Measurements from ENCODE around the gene ZDHHC14. TPM values are rescaled to one million over a fixed set of nuclear protein-coding genes. Genes with fewer than 3 reads are reported as not detected.

ZDHHC14 gene
- polyA plus RNA-seq, 1 donor (not counting 4 experiments of a cell fraction or from before 2014, with no cell fraction given), result 6.4 TPM

DNA sequence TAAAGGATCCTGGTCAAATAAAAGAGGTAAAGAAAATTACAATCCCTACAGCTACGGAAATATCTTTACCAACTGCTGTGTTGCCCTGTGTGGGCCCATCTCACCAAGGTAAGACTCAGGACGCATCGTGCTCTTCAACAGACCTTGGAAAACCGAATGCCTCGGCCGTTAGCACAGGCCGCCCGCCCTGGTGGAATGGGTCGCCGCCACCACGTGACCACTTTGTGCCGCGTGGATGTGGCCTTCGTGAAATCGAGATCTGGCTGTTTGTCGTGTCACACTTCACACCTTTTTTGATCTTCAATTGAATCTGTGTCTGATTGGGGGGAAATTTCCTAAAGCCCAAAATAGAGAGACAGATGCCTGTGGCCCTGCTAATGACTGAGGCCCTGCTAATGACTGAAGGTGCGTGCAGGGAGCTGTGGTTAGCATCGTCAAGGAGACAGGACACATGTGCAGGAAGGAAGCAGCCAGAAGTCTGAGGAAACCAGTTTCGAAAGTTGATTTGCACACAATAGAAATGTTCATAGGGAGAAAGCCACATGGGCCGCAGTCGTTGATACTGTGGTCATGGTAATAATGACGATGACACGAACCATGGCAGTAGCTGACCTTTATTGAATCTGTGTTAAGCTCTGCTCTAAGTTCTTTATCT lies 266.4 kb downstream of the ZDHHC14 start:
- dilution Hi-C loops (cut with MboI; ENCODE audit: extremely low pct_ligation_motif_present, low sequenced_read_pairs), result no loop called here
- TF ChIP-seq, protein P1, sequence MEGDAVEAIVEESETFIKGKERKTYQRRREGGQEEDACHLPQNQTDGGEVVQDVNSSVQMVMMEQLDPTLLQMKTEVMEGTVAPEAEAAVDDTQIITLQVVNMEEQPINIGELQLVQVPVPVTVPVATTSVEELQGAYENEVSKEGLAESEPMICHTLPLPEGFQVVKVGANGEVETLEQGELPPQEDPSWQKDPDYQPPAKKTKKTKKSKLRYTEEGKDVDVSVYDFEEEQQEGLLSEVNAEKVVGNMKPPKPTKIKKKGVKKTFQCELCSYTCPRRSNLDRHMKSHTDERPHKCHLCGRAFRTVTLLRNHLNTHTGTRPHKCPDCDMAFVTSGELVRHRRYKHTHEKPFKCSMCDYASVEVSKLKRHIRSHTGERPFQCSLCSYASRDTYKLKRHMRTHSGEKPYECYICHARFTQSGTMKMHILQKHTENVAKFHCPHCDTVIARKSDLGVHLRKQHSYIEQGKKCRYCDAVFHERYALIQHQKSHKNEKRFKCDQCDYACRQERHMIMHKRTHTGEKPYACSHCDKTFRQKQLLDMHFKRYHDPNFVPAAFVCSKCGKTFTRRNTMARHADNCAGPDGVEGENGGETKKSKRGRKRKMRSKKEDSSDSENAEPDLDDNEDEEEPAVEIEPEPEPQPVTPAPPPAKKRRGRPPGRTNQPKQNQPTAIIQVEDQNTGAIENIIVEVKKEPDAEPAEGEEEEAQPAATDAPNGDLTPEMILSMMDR (optimal IDR thresholded peaks at IDR 0.05 in 1 of 3, IDR thresholded peaks at IDR 0.05 in 1 of 3, conservative IDR thresholded peaks at IDR 0.05 in 1 of 3; ENCODE audit: extremely low read depth in 1 of 3, insufficient read depth in 2 of 3, low read length in 3 of 3), result no peak
- no peak for TF ChIP-seq EZH2 (IDR thresholded peaks at IDR 0.05; ENCODE audit: low read length)
- Histone ChIP-seq H3K79me2 (ENCODE audit: control insufficient read depth, insufficient read depth, low read length) (no peaks in the 10 kb centered on the region), H4K20me1 (ENCODE audit: control insufficient read depth, extremely low read depth, insufficient read depth, low read length) (no peaks in the 10 kb centered on the region), H3K9me1 (ENCODE audit: control insufficient read depth, extremely low read depth, insufficient read depth, low read length) (no peaks in the 10 kb centered on the region), H3K27me3 (ENCODE audit: control insufficient read depth, extremely low read depth, insufficient read depth, low read length) (no peaks in the 10 kb centered on the region), H3K4me1 (ENCODE audit: control insufficient read depth, extremely low read depth, insufficient read depth, low read length) (peaks cover 12% of the 10 kb centered on the region), H3K36me3 (ENCODE audit: control insufficient read depth in 2 of 2, extremely low read depth in 1 of 2, insufficient read depth in 2 of 2, low read length in 2 of 2) (no peaks in the 10 kb centered on the region), H2AFZ (ENCODE audit: control insufficient read depth, low read length) (no peak overlapping the region), H3K4me2 (ENCODE audit: control insufficient read depth, extremely low read depth, insufficient read depth, low read depth, low read length) (no peak overlapping the region), H3K9ac (ENCODE audit: control insufficient read depth, extremely low read depth, insufficient read depth, low read length) (no peak overlapping the region), H3K4me3 (ENCODE audit: control insufficient read depth in 2 of 3, extremely low read depth in 1 of 3, insufficient read depth in 2 of 3, low read depth in 1 of 3, low read length in 3 of 3) (no peak overlapping the region), H3K27ac (ENCODE audit: control insufficient read depth, insufficient read depth, low read length) (no peak overlapping the region), H3K9me3 (ENCODE audit: control insufficient read depth, low read depth, low read length) (no peaks in the 10 kb centered on the region)
- DNase-seq (ENCODE audit: low read depth, low spot score) (no peak), FAIRE-seq (no peak)

DNA sequence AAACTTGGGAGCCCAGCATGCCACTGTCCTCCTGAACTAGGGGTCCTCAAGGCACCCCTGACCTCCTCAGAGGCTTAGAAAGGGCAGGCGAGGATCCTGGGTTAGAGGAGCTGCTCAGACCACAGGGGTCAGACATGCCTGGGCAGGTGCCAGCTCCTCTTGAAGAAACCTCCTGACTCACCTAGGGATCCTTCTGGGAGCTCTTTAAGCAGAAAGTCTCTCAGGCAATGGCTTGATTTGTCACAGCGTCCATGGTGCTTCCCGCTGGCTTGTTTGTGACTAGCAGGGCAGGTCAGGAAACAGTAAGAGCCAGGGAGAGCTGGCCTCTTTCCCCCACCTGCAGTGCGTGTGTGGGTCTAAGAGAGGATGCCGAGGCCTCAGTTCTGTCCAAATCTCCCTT lies 267.6 kb downstream of the ZDHHC14 start:
- peaks cover 12% of the 10 kb centered on the region for H3K4me1 ChIP-seq (ENCODE audit: control insufficient read depth, extremely low read depth, insufficient read depth, low read length)
- no peaks in the 10 kb centered on the region for H3K27me3 ChIP-seq (ENCODE audit: control insufficient read depth, extremely low read depth, insufficient read depth, low read length)
- DNase-seq (ENCODE audit: low read depth, low spot score) (peak; percentile 33), FAIRE-seq (peak; percentile 60)
- H3K79me2 ChIP-seq (ENCODE audit: control insufficient read depth, insufficient read depth, low read length), result no peaks in the 10 kb centered on the region
- dilution Hi-C loops (cut with MboI; ENCODE audit: extremely low pct_ligation_motif_present, low sequenced_read_pairs), result no loop called here
- H3K4me2 ChIP-seq (ENCODE audit: control insufficient read depth, extremely low read depth, insufficient read depth, low read depth, low read length), result no peak overlapping the region
- H4K20me1 ChIP-seq (ENCODE audit: control insufficient read depth, extremely low read depth, insufficient read depth, low read length), result no peaks in the 10 kb centered on the region
- H3K4me3 ChIP-seq (ENCODE audit: control insufficient read depth in 2 of 3, extremely low read depth in 1 of 3, insufficient read depth in 2 of 3, low read depth in 1 of 3, low read length in 3 of 3), result no peak overlapping the region
- no peaks in the 10 kb centered on the region for H3K36me3 ChIP-seq (ENCODE audit: control insufficient read depth in 2 of 2, extremely low read depth in 1 of 2, insufficient read depth in 2 of 2, low read length in 2 of 2)
- no peaks in the 10 kb centered on the region for H3K9me1 ChIP-seq (ENCODE audit: control insufficient read depth, extremely low read depth, insufficient read depth, low read length)
- no peak overlapping the region for H3K27ac ChIP-seq (ENCODE audit: control insufficient read depth, insufficient read depth, low read length)
- no peak overlapping the region for H3K9ac ChIP-seq (ENCODE audit: control insufficient read depth, extremely low read depth, insufficient read depth, low read length)
- H2AFZ ChIP-seq (ENCODE audit: control insufficient read depth, low read length), result no peak overlapping the region
- H3K9me3 ChIP-seq (ENCODE audit: control insufficient read depth, low read depth, low read length), result no peaks in the 10 kb centered on the region
- TF ChIP-seq EZH2 (IDR thresholded peaks at IDR 0.05; ENCODE audit: low read length), result no peak
- TF ChIP-seq, protein P1 (optimal IDR thresholded peaks at IDR 0.05 in 1 of 3, IDR thresholded peaks at IDR 0.05 in 1 of 3, conservative IDR thresholded peaks at IDR 0.05 in 1 of 3; ENCODE audit: extremely low read depth in 1 of 3, insufficient read depth in 2 of 3, low read length in 3 of 3), result no peak
